HEK293T (cell line): ENCODE measurements around the gene COMMD2.

ENCODE experiments used
- BHLHE40 ChIP-seq: fragments of 450-650 bp; IDR thresholded peaks from 2 replicates; pipeline ENCODE4 v1.6.1; 2016; ENCODE audit warnings: mild to moderate bottlenecking, moderate library complexity, borderline replicate concordance
- CTBP1 ChIP-seq: fragments of 450-650 bp; IDR thresholded peaks from 2 replicates; pipeline ENCODE4 v1.6.1; 2016; ENCODE audit warnings: borderline replicate concordance
- ELF4 ChIP-seq: fragments of 450-650 bp; IDR thresholded peaks from 2 replicates; pipeline ENCODE4 v1.6.1; 2017; ENCODE audit warnings: antibody characterized with exemption
- FOXK2 ChIP-seq: fragments of 450-650 bp; IDR thresholded peaks from 2 replicates; pipeline ENCODE4 v1.6.1; 2016; ENCODE audit warnings: mild to moderate bottlenecking
- FOXM1 ChIP-seq: fragments of 450-650 bp; IDR thresholded peaks from 2 replicates; pipeline ENCODE4 v1.6.1; 2017; ENCODE audit warnings: mild to moderate bottlenecking, borderline replicate concordance
- HDGF ChIP-seq: fragments of 450-650 bp; IDR thresholded peaks from 2 replicates; pipeline ENCODE4 v1.6.1; 2017; ENCODE audit warnings: antibody characterized with exemption, borderline replicate concordance
- LEF1 ChIP-seq: fragments of 450-650 bp; IDR thresholded peaks from 2 replicates; pipeline ENCODE4 v1.6.1; 2017; ENCODE audit warnings: mild to moderate bottlenecking, borderline replicate concordance
- NFRKB ChIP-seq: fragments of 450-650 bp; IDR thresholded peaks from 2 replicates; pipeline ENCODE4 v1.6.1; 2016; ENCODE audit warnings: mild to moderate bottlenecking, moderate library complexity
- SP1 ChIP-seq: fragments of 450-650 bp; IDR thresholded peaks from 2 replicates; pipeline ENCODE4 v1.6.1; 2017
- SUZ12 ChIP-seq: fragments of 450-650 bp; IDR thresholded peaks from 2 replicates; pipeline ENCODE4 v1.6.1; 2016; ENCODE audit warnings: mild to moderate bottlenecking
- TARDBP ChIP-seq: fragments of 450-650 bp; IDR thresholded peaks from 2 replicates; pipeline ENCODE4 v1.6.1; 2016
- ZNF384 ChIP-seq: fragments of 450-650 bp; IDR thresholded peaks from 2 replicates; pipeline ENCODE4 v1.6.1; 2016
- TF ChIP-seq, protein P1 (sequence below): fragments of 450-650 bp; IDR thresholded peaks from 2 replicates; pipeline ENCODE4 v1.6.1; 2016

DNA sequence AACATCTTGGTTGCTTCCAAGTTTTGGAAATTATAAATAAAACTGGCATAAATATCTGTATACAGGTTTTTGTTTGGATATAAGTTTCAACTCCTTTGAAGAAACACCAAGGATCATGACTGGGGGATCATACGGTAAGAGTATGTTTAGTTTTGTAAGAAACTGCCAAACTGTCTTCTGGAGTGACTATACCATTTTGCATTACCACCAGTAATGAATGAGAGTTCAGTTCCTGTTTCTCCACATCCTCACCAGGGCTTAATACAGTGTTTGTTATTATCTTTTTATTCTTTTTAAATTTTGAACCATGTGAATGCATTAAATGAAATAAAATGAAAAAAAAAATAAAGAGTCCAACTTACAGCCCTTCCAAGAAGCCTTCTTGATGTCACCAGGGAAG is 43.7 kb upstream of the COMMD2 start:
- no peak for TF ChIP-seq FOXM1
- TF ChIP-seq FOXK2 = no peak
- no peak for TF ChIP-seq CTBP1
- TF ChIP-seq HDGF = no peak
- no peak for TF ChIP-seq TARDBP
- no peak for TF ChIP-seq SP1
- TF ChIP-seq LEF1 = no peak
- TF ChIP-seq BHLHE40 = no peak
- no peak for TF ChIP-seq ZNF384
- TF ChIP-seq SUZ12 = no peak
- no peak for TF ChIP-seq NFRKB
- no peak for TF ChIP-seq ELF4
- TF ChIP-seq, protein P1, sequence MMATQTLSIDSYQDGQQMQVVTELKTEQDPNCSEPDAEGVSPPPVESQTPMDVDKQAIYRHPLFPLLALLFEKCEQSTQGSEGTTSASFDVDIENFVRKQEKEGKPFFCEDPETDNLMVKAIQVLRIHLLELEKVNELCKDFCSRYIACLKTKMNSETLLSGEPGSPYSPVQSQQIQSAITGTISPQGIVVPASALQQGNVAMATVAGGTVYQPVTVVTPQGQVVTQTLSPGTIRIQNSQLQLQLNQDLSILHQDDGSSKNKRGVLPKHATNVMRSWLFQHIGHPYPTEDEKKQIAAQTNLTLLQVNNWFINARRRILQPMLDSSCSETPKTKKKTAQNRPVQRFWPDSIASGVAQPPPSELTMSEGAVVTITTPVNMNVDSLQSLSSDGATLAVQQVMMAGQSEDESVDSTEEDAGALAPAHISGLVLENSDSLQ = no peak
